ENCODE results near the gene FBXW9. TPM values are rescaled to one million over a fixed set of nuclear protein-coding genes. Genes with fewer than 3 reads are reported as not detected.
A peak's percentile ranks its signal among the peaks of the same experiment; 100 is the strongest.

The FBXW9 gene
- polyA plus RNA-seq, 1 donor from 2014 or later, result 16.2 TPM

DNA sequence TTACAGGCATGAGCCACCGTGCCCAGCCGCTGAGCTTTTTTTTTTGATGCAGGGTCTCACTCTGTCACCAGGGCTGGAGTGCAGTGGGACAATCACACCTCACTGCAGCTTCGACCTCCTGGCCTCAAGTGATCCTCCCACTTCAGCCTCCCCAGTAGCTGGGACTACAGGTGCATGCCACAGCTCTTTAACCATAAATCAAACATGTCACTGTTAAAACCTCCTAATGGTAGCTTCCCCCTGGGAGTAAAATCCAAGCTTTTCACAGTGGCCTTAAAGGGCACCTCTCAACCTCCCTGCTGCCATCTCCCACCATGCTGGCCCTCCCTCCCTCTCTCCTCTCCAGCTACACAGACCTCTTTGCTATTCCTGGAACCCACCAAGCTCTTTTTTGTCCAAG lies 10.6 kb downstream of the FBXW9 start:
- no peak overlapping the region for H3K4me3 ChIP-seq (ENCODE audit: low read length)
- no peaks in the 10 kb centered on the region for H3K9me2 ChIP-seq (ENCODE audit: insufficient read depth, low read length)
- H3K36me3 ChIP-seq (ENCODE audit: insufficient read depth, low read length), result no peaks in the 10 kb centered on the region
- no peaks in the 10 kb centered on the region for H3K79me2 ChIP-seq (replicated peaks; ENCODE audit: insufficient read depth, low read length)
- H3K27me3 ChIP-seq (ENCODE audit: insufficient read depth, low read depth, low read length), result no peaks in the 10 kb centered on the region
- TF ChIP-seq, protein P1, sequence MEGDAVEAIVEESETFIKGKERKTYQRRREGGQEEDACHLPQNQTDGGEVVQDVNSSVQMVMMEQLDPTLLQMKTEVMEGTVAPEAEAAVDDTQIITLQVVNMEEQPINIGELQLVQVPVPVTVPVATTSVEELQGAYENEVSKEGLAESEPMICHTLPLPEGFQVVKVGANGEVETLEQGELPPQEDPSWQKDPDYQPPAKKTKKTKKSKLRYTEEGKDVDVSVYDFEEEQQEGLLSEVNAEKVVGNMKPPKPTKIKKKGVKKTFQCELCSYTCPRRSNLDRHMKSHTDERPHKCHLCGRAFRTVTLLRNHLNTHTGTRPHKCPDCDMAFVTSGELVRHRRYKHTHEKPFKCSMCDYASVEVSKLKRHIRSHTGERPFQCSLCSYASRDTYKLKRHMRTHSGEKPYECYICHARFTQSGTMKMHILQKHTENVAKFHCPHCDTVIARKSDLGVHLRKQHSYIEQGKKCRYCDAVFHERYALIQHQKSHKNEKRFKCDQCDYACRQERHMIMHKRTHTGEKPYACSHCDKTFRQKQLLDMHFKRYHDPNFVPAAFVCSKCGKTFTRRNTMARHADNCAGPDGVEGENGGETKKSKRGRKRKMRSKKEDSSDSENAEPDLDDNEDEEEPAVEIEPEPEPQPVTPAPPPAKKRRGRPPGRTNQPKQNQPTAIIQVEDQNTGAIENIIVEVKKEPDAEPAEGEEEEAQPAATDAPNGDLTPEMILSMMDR (IDR thresholded peaks at IDR 0.05; ENCODE audit: poor library complexity, severe bottlenecking), result no peak
- TF ChIP-seq, protein P2, sequence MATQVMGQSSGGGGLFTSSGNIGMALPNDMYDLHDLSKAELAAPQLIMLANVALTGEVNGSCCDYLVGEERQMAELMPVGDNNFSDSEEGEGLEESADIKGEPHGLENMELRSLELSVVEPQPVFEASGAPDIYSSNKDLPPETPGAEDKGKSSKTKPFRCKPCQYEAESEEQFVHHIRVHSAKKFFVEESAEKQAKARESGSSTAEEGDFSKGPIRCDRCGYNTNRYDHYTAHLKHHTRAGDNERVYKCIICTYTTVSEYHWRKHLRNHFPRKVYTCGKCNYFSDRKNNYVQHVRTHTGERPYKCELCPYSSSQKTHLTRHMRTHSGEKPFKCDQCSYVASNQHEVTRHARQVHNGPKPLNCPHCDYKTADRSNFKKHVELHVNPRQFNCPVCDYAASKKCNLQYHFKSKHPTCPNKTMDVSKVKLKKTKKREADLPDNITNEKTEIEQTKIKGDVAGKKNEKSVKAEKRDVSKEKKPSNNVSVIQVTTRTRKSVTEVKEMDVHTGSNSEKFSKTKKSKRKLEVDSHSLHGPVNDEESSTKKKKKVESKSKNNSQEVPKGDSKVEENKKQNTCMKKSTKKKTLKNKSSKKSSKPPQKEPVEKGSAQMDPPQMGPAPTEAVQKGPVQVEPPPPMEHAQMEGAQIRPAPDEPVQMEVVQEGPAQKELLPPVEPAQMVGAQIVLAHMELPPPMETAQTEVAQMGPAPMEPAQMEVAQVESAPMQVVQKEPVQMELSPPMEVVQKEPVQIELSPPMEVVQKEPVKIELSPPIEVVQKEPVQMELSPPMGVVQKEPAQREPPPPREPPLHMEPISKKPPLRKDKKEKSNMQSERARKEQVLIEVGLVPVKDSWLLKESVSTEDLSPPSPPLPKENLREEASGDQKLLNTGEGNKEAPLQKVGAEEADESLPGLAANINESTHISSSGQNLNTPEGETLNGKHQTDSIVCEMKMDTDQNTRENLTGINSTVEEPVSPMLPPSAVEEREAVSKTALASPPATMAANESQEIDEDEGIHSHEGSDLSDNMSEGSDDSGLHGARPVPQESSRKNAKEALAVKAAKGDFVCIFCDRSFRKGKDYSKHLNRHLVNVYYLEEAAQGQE (IDR thresholded peaks at IDR 0.05; ENCODE audit: borderline replicate concordance), result no peak
- no peak for TF ChIP-seq RAD21 (conservative IDR thresholded peaks at IDR 0.05)
- TF ChIP-seq MXI1 (conservative IDR thresholded peaks at IDR 0.05; ENCODE audit: poor library complexity, severe bottlenecking), result no peak
- TF ChIP-seq EZH2 (IDR thresholded peaks at IDR 0.05; ENCODE audit: borderline replicate concordance, insufficient read depth, low read length, poor library complexity, severe bottlenecking), result no peak
- no peak for TF ChIP-seq SMC3 (conservative IDR thresholded peaks at IDR 0.05; ENCODE audit: poor library complexity)
- no peak for TF ChIP-seq TAF1 (IDR thresholded peaks at IDR 0.05; ENCODE audit: low read depth)
- no peak for TF ChIP-seq POLR2AphosphoS5 (IDR thresholded peaks at IDR 0.05)
- TF ChIP-seq EP300 (conservative IDR thresholded peaks at IDR 0.05; ENCODE audit: poor library complexity, severe bottlenecking), result no peak
- H3K4me2 ChIP-seq (ENCODE audit: low read length), result no peak overlapping the region
- H3K9me3 ChIP-seq (ENCODE audit: low read length), result no peaks in the 10 kb centered on the region
- H3K27ac ChIP-seq (ENCODE audit: low read length), result no peak overlapping the region
- H3K9ac ChIP-seq (ENCODE audit: low read length), result no peak overlapping the region
- H3F3A ChIP-seq (ENCODE audit: insufficient read depth, low read length, poor library complexity, severe bottlenecking), result peaks cover 6% of the 10 kb centered on the region
- no peak overlapping the region for H2AFZ ChIP-seq (ENCODE audit: low read depth, low read length)
- no peaks in the 10 kb centered on the region for H4K20me1 ChIP-seq (ENCODE audit: insufficient read depth)

GRCh38 chr19:12681074-12681987 lies 15.1 kb downstream of the FBXW9 start, which contains the start of gene DHPS:
DHPS (minus strand) TSS chr19:12681880; CDS start chr19:12681766, 114 bp downstream.
- Histone ChIP-seq H2AFZ (ENCODE audit: low read depth, low read length) (peak within 1 kb of the TSS; percentile 59), H3K9me3 (ENCODE audit: low read length) (no peaks in the 10 kb centered on the region), H3K4me3 (ENCODE audit: low read length) (peak within 1 kb of the TSS; percentile 84), H3K27ac (ENCODE audit: low read length) (peak within 1 kb of the TSS; percentile 85), H3K79me2 (replicated peaks; ENCODE audit: insufficient read depth, low read length) (peaks cover 12% of the 10 kb centered on the region), H3K9me2 (ENCODE audit: insufficient read depth, low read length) (no peaks in the 10 kb centered on the region), H3K27me3 (ENCODE audit: insufficient read depth, low read depth, low read length) (no peaks in the 10 kb centered on the region), H3F3A (ENCODE audit: insufficient read depth, low read length, poor library complexity, severe bottlenecking) (peaks cover 6% of the 10 kb centered on the region), H4K20me1 (ENCODE audit: insufficient read depth) (no peaks in the 10 kb centered on the region), H3K9ac (ENCODE audit: low read length) (peak within 1 kb of the TSS; percentile 80), H3K4me2 (ENCODE audit: low read length) (peak within 1 kb of the TSS; percentile 43), H3K36me3 (ENCODE audit: insufficient read depth, low read length) (peaks cover 5% of the 10 kb centered on the region)
- TF ChIP-seq TAF1 (IDR thresholded peaks at IDR 0.05; ENCODE audit: low read depth) (no peak), MXI1 (conservative IDR thresholded peaks at IDR 0.05; ENCODE audit: poor library complexity, severe bottlenecking) (peak; percentile 93), EZH2 (IDR thresholded peaks at IDR 0.05; ENCODE audit: borderline replicate concordance, insufficient read depth, low read length, poor library complexity, severe bottlenecking) (no peak), EP300 (conservative IDR thresholded peaks at IDR 0.05; ENCODE audit: poor library complexity, severe bottlenecking) (peak; percentile 67), SMC3 (conservative IDR thresholded peaks at IDR 0.05; ENCODE audit: poor library complexity) (peak; percentile 32), RAD21 (conservative IDR thresholded peaks at IDR 0.05) (peak; percentile 44), POLR2AphosphoS5 (IDR thresholded peaks at IDR 0.05) (peak; percentile 92)
- TF ChIP-seq, protein P1 (IDR thresholded peaks at IDR 0.05; ENCODE audit: poor library complexity, severe bottlenecking), result peak; percentile 53
- TF ChIP-seq, protein P2 (IDR thresholded peaks at IDR 0.05; ENCODE audit: borderline replicate concordance), result peak; percentile 47

Measured in neural cell (in vitro differentiated cells).